OCI-LY3 (cell line): ENCODE measurements around the gene SLC1A4.

Experiments
- CTCF ChIP-seq: fragments of 200-600, 300-600 bp; sonication (generic); IDR thresholded peaks from 2 replicates; pipeline ENCODE4 v1.5.1; 2014; ENCODE audit warnings: antibody characterized with exemption, low read length, low read depth
- EZH2phosphoT487 ChIP-seq: fragments of 200-600 bp; shearing (Covaris generic); IDR thresholded peaks from 2 replicates; pipeline ENCODE4 v1.6.1; 2018; ENCODE audit warnings: antibody characterized with exemption, mixed run types, low read depth

- TF ChIP-seq CTCF (no peak), EZH2phosphoT487 (no peak)
Measured at GRCh38 chr2:65049010-65049639, 59.9 kb downstream of the SLC1A4 start.
